SK-N-SH (cell line): ENCODE results near the gene ZNF474. TPM values are rescaled to one million over a fixed set of nuclear protein-coding genes. Genes with fewer than 3 reads are reported as not detected.

Experiments
- CTCF ChIA-PET: fragments of 300-600, 350-600 bp; formaldehyde crosslinking; extraction: SDS; loops from one replicate; lab custom pipeline; 2021; lab: Yijun Ruan, JAX
- POLR2A ChIA-PET: fragments of 350-600 bp; sonication (Branson Sonifier 250); formaldehyde crosslinking; extraction: SDS; loops from one replicate; lab custom pipeline; 2020; ENCODE audit warnings: antibody characterized with exemption, inconsistent platforms; lab: Yijun Ruan, JAX
- DNase-seq: peaks from one replicate; pipeline ENCODE4 v3.0.0; 2012
- H2AFZ ChIP-seq: fragments of 200-600 bp; sonication (generic); 2 replicates; pipeline ENCODE4 v1.8.1; 2016; ENCODE audit warnings: antibody characterized with exemption, mild to moderate bottlenecking, low read depth
- H3F3A ChIP-seq: fragments of 200-600 bp; sonication (generic); replicated peaks from 2 replicates; pipeline ENCODE3; 2016; ENCODE audit warnings: antibody characterized with exemption, mild to moderate bottlenecking; ENCODE audit not compliant: insufficient read depth
- H3K27ac ChIP-seq, 2 experiments: fragments of 200-500 bp in 1 of 2; fragments of 200-600 bp in 1 of 2; sonication (Bioruptor generic) in 1 of 2; sonication (generic), shearing (Covaris generic) in 1 of 2; 2 replicates each; pipeline versions ENCODE4 v1.5.1 to v1.6.1; 2014 to 2016; ENCODE audit warnings: low read depth in 2 of 2, inconsistent platforms in 1 of 2, low read length in 1 of 2, mild to moderate bottlenecking in 1 of 2, mixed read lengths in 1 of 2
- H3K27me3 ChIP-seq: fragments of 200-600 bp; sonication (generic), shearing (Covaris generic); 2 replicates; pipeline ENCODE4 v1.6.1; 2016; ENCODE audit warnings: mixed run types; ENCODE audit not compliant: insufficient read depth
- H3K36me3 ChIP-seq, 2 experiments: fragments of 200-500 bp in 1 of 2; fragments of 200-600 bp in 1 of 2; sonication (Bioruptor generic) in 1 of 2; sonication (generic) in 1 of 2; replicated peaks in 1 of 2; 2 replicates each; pipeline versions ENCODE3 to v1.5.1; 2014 to 2016; ENCODE audit warnings: low read length in 1 of 2, mild to moderate bottlenecking in 1 of 2; ENCODE audit not compliant: insufficient read depth in 2 of 2, control insufficient read depth in 1 of 2
- H3K4me1 ChIP-seq, 2 experiments: fragments of 200-500 bp in 1 of 2; fragments of 200-600 bp in 1 of 2; sonication (Bioruptor generic) in 1 of 2; sonication (generic), shearing (Covaris generic) in 1 of 2; 2 replicates each; pipeline versions ENCODE4 v1.5.1 to v1.6.1; 2014 to 2016; ENCODE audit warnings: low read depth in 1 of 2, low read length in 1 of 2, mixed run types in 1 of 2; ENCODE audit not compliant: insufficient read depth in 2 of 2, control insufficient read depth in 1 of 2
- H3K4me2 ChIP-seq: fragments of 200-600 bp; sonication (generic), shearing (Covaris generic); 2 replicates; pipeline ENCODE4 v1.6.1; 2017; ENCODE audit warnings: mixed run types
- H3K4me3 ChIP-seq, 2 experiments: fragments of 200-500 bp in 1 of 2; fragments of 200-600 bp in 1 of 2; sonication (Bioruptor generic) in 1 of 2; sonication (generic), shearing (Covaris generic) in 1 of 2; 2 replicates each; pipeline versions ENCODE4 v1.5.1 to v1.8.1; 2014 to 2016; ENCODE audit warnings: low read depth in 2 of 2, inconsistent platforms in 1 of 2, low read length in 1 of 2, mild to moderate bottlenecking in 1 of 2, mixed read lengths in 1 of 2, moderate library complexity in 1 of 2
- H3K79me2 ChIP-seq: fragments of 200-600 bp; sonication (generic); 2 replicates; pipeline ENCODE4 v1.8.1; 2017; ENCODE audit warnings: mild to moderate bottlenecking; ENCODE audit not compliant: insufficient read depth
- H3K9ac ChIP-seq: fragments of 200-600 bp; sonication (generic); 2 replicates; pipeline ENCODE4 v1.6.1; 2017; ENCODE audit warnings: mixed run types
- H3K9me2 ChIP-seq: fragments of 200-600 bp; sonication (generic); 2 replicates; pipeline ENCODE4 v1.6.1; 2017; ENCODE audit warnings: mixed run types
- H3K9me3 ChIP-seq: fragments of 200-600 bp; sonication (generic); 2 replicates; pipeline ENCODE4 v1.6.1; 2017; ENCODE audit warnings: mixed run types, mild to moderate bottlenecking, moderate library complexity
- H4K20me1 ChIP-seq: fragments of 200-600 bp; sonication (generic); 2 replicates; pipeline ENCODE4 v1.6.1; 2017; ENCODE audit warnings: mild to moderate bottlenecking, mixed run types; ENCODE audit not compliant: insufficient read depth
- CTCF ChIP-seq: fragments of 200-600 bp; sonication (generic); IDR thresholded peaks from 2 replicates; pipeline ENCODE4 v1.6.1; 2017; ENCODE audit warnings: antibody characterized with exemption, mild to moderate bottlenecking, moderate library complexity
- EP300 ChIP-seq, 2 experiments: IDR thresholded peaks; 2 replicates each; pipeline versions ENCODE4 v1.4.0 to v1.6.1; 2012; ENCODE audit warnings: borderline replicate concordance in 1 of 2, low read depth in 1 of 2, low read length in 1 of 2
- EZH2phosphoT487 ChIP-seq: fragments of 200-600 bp; sonication (generic); IDR thresholded peaks from 2 replicates; pipeline ENCODE4 v1.6.1; 2017; ENCODE audit warnings: low read depth, mixed run types, mild to moderate bottlenecking, antibody characterized with exemption, moderate library complexity, borderline replicate concordance
- FOXM1 ChIP-seq: IDR thresholded peaks from 2 replicates; pipeline ENCODE4 v1.4.0; 2012; ENCODE audit warnings: low read depth, mild to moderate bottlenecking
- JUND ChIP-seq: IDR thresholded peaks from 2 replicates; pipeline ENCODE4 v1.4.0; 2012
- MAX ChIP-seq: IDR thresholded peaks from 2 replicates; pipeline ENCODE4 v1.4.0; 2012; ENCODE audit warnings: low read depth
- MEF2A ChIP-seq: IDR thresholded peaks from 2 replicates; pipeline ENCODE4 v1.4.0; 2012; ENCODE audit warnings: low read depth, borderline replicate concordance
- NFIC ChIP-seq: IDR thresholded peaks from 2 replicates; pipeline ENCODE4 v1.4.0; 2012; ENCODE audit warnings: borderline replicate concordance
- RAD21 ChIP-seq: IDR thresholded peaks from 2 replicates; pipeline ENCODE4 v1.6.1; 2012; ENCODE audit warnings: mild to moderate bottlenecking, low read length
- RFX5 ChIP-seq: IDR thresholded peaks from 2 replicates; pipeline ENCODE4 v1.6.1; 2012; ENCODE audit warnings: mild to moderate bottlenecking, improper control_type of control experiment, low read length
- RXRA ChIP-seq: IDR thresholded peaks from 2 replicates; pipeline ENCODE4 v1.4.0; 2012; ENCODE audit warnings: low read depth, mild to moderate bottlenecking, borderline replicate concordance
- SIN3A ChIP-seq: IDR thresholded peaks from 2 replicates; pipeline ENCODE4 v1.6.1; 2012; ENCODE audit warnings: low read depth, mild to moderate bottlenecking, low read length, moderate library complexity, borderline replicate concordance
- TCF12 ChIP-seq: IDR thresholded peaks from 2 replicates; pipeline ENCODE4 v1.4.0; 2012
- USF1 ChIP-seq: IDR thresholded peaks from 2 replicates; pipeline ENCODE4 v1.4.0; 2012; ENCODE audit warnings: low read depth, borderline replicate concordance
- USF2 ChIP-seq: fragments of 150-350 bp; IDR thresholded peaks from 2 replicates; pipeline ENCODE4 v1.6.1; 2017; ENCODE audit warnings: antibody characterized with exemption, low read length, low read depth, borderline replicate concordance
- WGBS: methylation state at CpG from one replicate; pipeline ENCODE4 v1.1.6; 2017; ENCODE audit warnings: low lambda C conversion rate; 5-methylcytosine and 5-hydroxymethylcytosine counted together
- polyA plus RNA-seq, 3 experiments: library from polyadenylated mRNA; depleted of rRNA; stranded (reverse); fragments of >200 nt; gene quantifications; 2 replicates each; pipeline ENCODE4 v1.2.3, GENCODE V29; 2012

Gene ZNF474
- polyA plus RNA-seq, 1 of the 3 experiments (the other 2 are of a cell fraction), result 0.08 TPM

- no peak for TF ChIP-seq USF2
- TF ChIP-seq, all 33 proteins: peak for 5
Observed at GRCh38 chr5:122175852-122176251, 46.5 kb downstream of the ZNF474 start (continued).

- Histone ChIP-seq H3K9me3 (no peaks in the 10 kb centered on the region), H3K79me2 (no peaks in the 10 kb centered on the region), H3K4me1 (peaks cover 8 to 35% of the 10 kb centered on the region in 2 experiments), H3K27ac (no peak overlapping the region), H2AFZ (no peak overlapping the region), H3K4me2 (no peak overlapping the region), H3K9me2 (no peaks in the 10 kb centered on the region), H3K27me3 (no peaks in the 10 kb centered on the region), H3F3A (peaks cover 30% of the 10 kb centered on the region), H3K4me3 (no peak overlapping the region), H3K36me3 (no peaks in the 10 kb centered on the region), H4K20me1 (no peaks in the 10 kb centered on the region), H3K9ac (no peak overlapping the region)
- WGBS, result 94% methylated on average over 2 of the region's 2 CpGs
- ChIA-PET CTCF (interaction anchor here (1.4 kb wide), 1 partner anchor 13 kb away, joined by 4 read pairs; no protein-coding TSS in a partner anchor), POLR2A (no interaction called here)
- TF ChIP-seq RAD21 (no peak), RXRA (no peak), SIN3A (no peak), JUND (no peak), MEF2A (no peak), RFX5 (no peak)
- no peak for DNase-seq
Observed at GRCh38 chr5:122177161-122177560, 47.8 kb downstream of the ZNF474 start.

GRCh38 chr5:122179701-122180100 is 50.4 kb downstream of the ZNF474 start:
- H3K27me3 ChIP-seq, result no peaks in the 10 kb centered on the region
- TF ChIP-seq EP300 (IDR thresholded peaks at IDR 0.05; ENCODE audit: borderline replicate concordance in 1 of 2, low read depth in 1 of 2, low read length in 1 of 2), result no peak
- H3K9me2 ChIP-seq, result no peaks in the 10 kb centered on the region
- no peak overlapping the region for H3K9ac ChIP-seq
- H3K4me3 ChIP-seq, result no peak overlapping the region
- H3K36me3 ChIP-seq, result no peaks in the 10 kb centered on the region
- no peaks in the 10 kb centered on the region for H3K79me2 ChIP-seq
- peaks cover 45% of the 10 kb centered on the region for H3F3A ChIP-seq
- peaks cover 8 to 44% of the 10 kb centered on the region in 2 experiments for H3K4me1 ChIP-seq
- 79% methylated on average over 1 of the region's 1 CpG for WGBS
- H2AFZ ChIP-seq, result no peak overlapping the region
- ChIA-PET CTCF (interaction anchor here (1.4 kb wide), 1 partner anchor 78 kb away, joined by 3 read pairs; no protein-coding TSS in a partner anchor), POLR2A (no interaction called here)
- DNase-seq, result no peak
- H3K27ac ChIP-seq, result peak overlapping the region in 1 of 2 experiments; percentile 96; a peak in 1 of 4 replicates
- H3K9me3 ChIP-seq, result no peaks in the 10 kb centered on the region
- no peaks in the 10 kb centered on the region for H4K20me1 ChIP-seq
- no peak overlapping the region for H3K4me2 ChIP-seq

GRCh38 chr5:122180146-122180712 is 50.9 kb downstream of the ZNF474 start:
- ChIA-PET CTCF (interaction anchor here (2.0 kb wide), 1 partner anchor 16 kb away, joined by 6 read pairs; no protein-coding TSS in a partner anchor), POLR2A (no interaction called here)
- 89% methylated on average over 6 of the region's 6 CpGs for WGBS
- H3K4me3 ChIP-seq, result no peak overlapping the region
- DNase-seq, result no peak
- peaks cover 8 to 39% of the 10 kb centered on the region in 2 experiments for H3K4me1 ChIP-seq
- no peaks in the 10 kb centered on the region for H3K79me2 ChIP-seq
- peak overlapping the region; percentile 84 for H3K9ac ChIP-seq
- H4K20me1 ChIP-seq, result no peaks in the 10 kb centered on the region
- H3K27me3 ChIP-seq, result no peaks in the 10 kb centered on the region
- H3K27ac ChIP-seq, result peak overlapping the region; percentile 78 to 96; a peak in 3 of 4 replicates
- peak overlapping the region; percentile 78; the same call in 1 of the 2 replicates for H3K4me2 ChIP-seq
- no peaks in the 10 kb centered on the region for H3K36me3 ChIP-seq
- no peaks in the 10 kb centered on the region for H3K9me3 ChIP-seq
- H3K9me2 ChIP-seq, result no peaks in the 10 kb centered on the region
- H2AFZ ChIP-seq, result no peak overlapping the region
- peaks cover 40% of the 10 kb centered on the region for H3F3A ChIP-seq
- TF ChIP-seq NFIC (no peak), EZH2phosphoT487 (no peak), FOXM1 (no peak), USF1 (no peak), TCF12 (no peak), MAX (no peak), CTCF (no peak)
